ENCODE measurements around the gene STK32C.

STK32C gene

DNA sequence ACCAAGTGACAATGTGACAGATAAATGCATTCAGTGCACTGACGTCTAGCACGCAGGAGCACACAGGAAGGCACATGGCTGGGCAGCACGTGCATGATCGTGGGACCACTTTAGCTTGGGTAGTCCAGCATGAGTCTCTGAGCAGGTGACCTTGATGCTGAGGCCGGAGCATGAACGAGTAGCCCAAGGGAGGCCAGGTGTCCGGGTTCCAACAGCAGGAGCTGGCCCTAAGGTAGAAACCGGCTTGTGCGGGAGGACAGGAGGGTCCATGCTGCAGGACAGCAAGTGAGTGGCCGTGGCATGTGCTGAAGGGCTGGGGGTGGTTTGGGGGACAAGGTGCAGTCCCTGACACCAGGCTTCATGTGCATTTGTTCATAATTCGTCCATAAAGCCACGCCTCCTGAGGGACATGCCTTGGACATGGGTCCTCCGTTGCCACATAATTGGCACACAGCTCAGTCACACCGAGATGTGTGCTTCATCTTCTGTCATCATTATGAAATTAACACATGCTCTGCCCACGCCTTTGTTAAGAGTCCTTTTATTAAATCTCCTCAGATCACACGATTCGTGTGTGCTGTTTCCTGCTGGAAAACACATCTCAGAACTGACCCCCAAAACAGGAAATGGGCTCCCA, 3.1 kb upstream of the STK32C start:
- H3K9me3 ChIP-seq (ENCODE audit: control insufficient read depth in 2 of 2, low read length in 2 of 2) = peaks cover 0 to 2% of the 10 kb centered on the region in 2 donors
- no peak overlapping the region for H3K9ac ChIP-seq (ENCODE audit: low read depth in 1 of 2, low read length in 2 of 2)
- H3K4me1 ChIP-seq (ENCODE audit: control insufficient read depth in 2 of 2, insufficient read depth in 2 of 2, low read length in 2 of 2) = peaks cover 4 to 9% of the 10 kb centered on the region in 2 donors
- no peak overlapping the region for H3K4me3 ChIP-seq (ENCODE audit: low read length in 2 of 2)
- H3K27ac ChIP-seq (ENCODE audit: low read depth in 2 of 2, low read length in 2 of 2) = no peak overlapping the region
- no peaks in the 10 kb centered on the region for H3K36me3 ChIP-seq (ENCODE audit: control insufficient read depth in 2 of 2, insufficient read depth in 2 of 2, low read length in 2 of 2)
- peaks cover 0 to 9% of the 10 kb centered on the region in 2 donors for H3K27me3 ChIP-seq (ENCODE audit: control insufficient read depth in 2 of 2, insufficient read depth in 2 of 2, low read length in 2 of 2)

- peaks cover 4 to 9% of the 10 kb centered on the region in 2 donors for H3K4me1 ChIP-seq (ENCODE audit: control insufficient read depth in 2 of 2, insufficient read depth in 2 of 2, low read length in 2 of 2)
- no peak overlapping the region for H3K27ac ChIP-seq (ENCODE audit: low read depth in 2 of 2, low read length in 2 of 2)
- no peak overlapping the region for H3K9ac ChIP-seq (ENCODE audit: low read depth in 1 of 2, low read length in 2 of 2)
- H3K36me3 ChIP-seq (ENCODE audit: control insufficient read depth in 2 of 2, insufficient read depth in 2 of 2, low read length in 2 of 2) = no peaks in the 10 kb centered on the region
- H3K27me3 ChIP-seq (ENCODE audit: control insufficient read depth in 2 of 2, insufficient read depth in 2 of 2, low read length in 2 of 2) = peaks cover 0 to 13% of the 10 kb centered on the region in 2 donors
- H3K9me3 ChIP-seq (ENCODE audit: control insufficient read depth in 2 of 2, low read length in 2 of 2) = peaks cover 0 to 2% of the 10 kb centered on the region in 2 donors
- H3K4me3 ChIP-seq (ENCODE audit: low read length in 2 of 2) = no peak overlapping the region
Measured at GRCh38 chr10:132309879-132310591, 2.3 kb upstream of the STK32C start.

GRCh38 chr10:132309471-132309865, 1.7 kb upstream of the STK32C start:
- H3K9me3 ChIP-seq (ENCODE audit: control insufficient read depth in 2 of 2, low read length in 2 of 2) = peaks cover 0 to 2% of the 10 kb centered on the region in 2 donors
- no peak overlapping the region for H3K27ac ChIP-seq (ENCODE audit: low read depth in 2 of 2, low read length in 2 of 2)
- no peak overlapping the region for H3K9ac ChIP-seq (ENCODE audit: low read depth in 1 of 2, low read length in 2 of 2)
- no peak overlapping the region for H3K4me3 ChIP-seq (ENCODE audit: low read length in 2 of 2)
- peaks cover 0 to 13% of the 10 kb centered on the region in 2 donors for H3K27me3 ChIP-seq (ENCODE audit: control insufficient read depth in 2 of 2, insufficient read depth in 2 of 2, low read length in 2 of 2)
- peaks cover 4 to 9% of the 10 kb centered on the region in 2 donors for H3K4me1 ChIP-seq (ENCODE audit: control insufficient read depth in 2 of 2, insufficient read depth in 2 of 2, low read length in 2 of 2)
- no peaks in the 10 kb centered on the region for H3K36me3 ChIP-seq (ENCODE audit: control insufficient read depth in 2 of 2, insufficient read depth in 2 of 2, low read length in 2 of 2)

GRCh38 chr10:132308587-132309470, 1.1 kb upstream of the STK32C start:
- peaks cover 0 to under 1% of the 10 kb centered on the region in 2 donors for H3K9me3 ChIP-seq (ENCODE audit: control insufficient read depth in 2 of 2, low read length in 2 of 2)
- H3K36me3 ChIP-seq (ENCODE audit: control insufficient read depth in 2 of 2, insufficient read depth in 2 of 2, low read length in 2 of 2) = no peaks in the 10 kb centered on the region
- peaks cover 0 to 10% of the 10 kb centered on the region in 2 donors for H3K27me3 ChIP-seq (ENCODE audit: control insufficient read depth in 2 of 2, insufficient read depth in 2 of 2, low read length in 2 of 2)
- H3K4me3 ChIP-seq (ENCODE audit: low read length in 2 of 2) = peak overlapping the region; percentile 72 to 89
- peaks cover 4 to 9% of the 10 kb centered on the region in 2 donors for H3K4me1 ChIP-seq (ENCODE audit: control insufficient read depth in 2 of 2, insufficient read depth in 2 of 2, low read length in 2 of 2)
- peak overlapping the region in 1 of 2 donors; percentile 11 for H3K27ac ChIP-seq (ENCODE audit: low read depth in 2 of 2, low read length in 2 of 2)
- H3K9ac ChIP-seq (ENCODE audit: low read depth in 1 of 2, low read length in 2 of 2) = peak overlapping the region; percentile 24 to 70

DNA sequence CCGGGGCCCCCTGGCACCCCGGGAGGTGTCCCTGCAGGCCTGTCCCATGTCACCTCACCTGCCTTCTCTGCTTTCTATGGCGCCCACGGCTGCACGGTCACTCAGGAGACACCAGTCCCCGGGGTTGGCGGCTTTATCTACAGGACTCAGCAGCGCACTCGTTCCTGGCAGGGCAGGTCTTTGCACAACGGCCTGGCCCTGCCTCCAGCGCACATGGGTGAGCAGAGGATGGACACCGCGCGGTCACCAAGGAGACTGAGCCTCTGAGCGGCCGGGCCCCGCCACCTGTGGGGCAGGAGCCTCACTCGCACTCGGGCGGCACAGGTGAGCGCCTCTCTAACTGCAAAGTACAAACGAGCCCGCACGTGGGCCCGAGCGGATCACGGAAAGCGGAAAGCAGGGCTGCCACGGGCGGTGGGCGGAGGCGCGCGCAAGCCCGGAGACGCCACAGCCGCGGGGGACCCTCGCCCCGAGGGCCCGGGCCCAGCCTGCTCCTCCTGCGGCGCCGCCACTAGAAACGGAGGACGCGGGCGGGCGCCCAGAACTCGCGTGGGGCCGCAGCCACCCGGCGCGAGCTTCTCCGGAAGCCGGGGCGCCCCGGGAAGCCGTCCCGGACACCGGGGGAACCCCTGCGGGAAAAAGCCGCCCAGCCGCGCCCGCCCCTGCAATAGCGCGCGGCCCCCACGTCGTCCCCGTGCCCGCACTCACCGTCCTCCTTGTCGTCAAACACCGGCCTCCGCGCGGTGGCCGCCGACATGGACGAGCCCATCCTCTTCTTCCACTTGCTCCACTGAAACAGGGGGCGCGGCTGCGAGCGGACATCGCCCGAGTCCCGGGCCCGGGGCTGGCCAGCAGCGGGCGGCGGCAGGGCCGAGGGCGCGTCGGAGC, 642 bp downstream of the STK32C start:
- H3K4me1 ChIP-seq (ENCODE audit: control insufficient read depth in 2 of 2, insufficient read depth in 2 of 2, low read length in 2 of 2) = peaks cover 4 to 9% of the 10 kb centered on the region in 2 donors
- H3K9ac ChIP-seq (ENCODE audit: low read depth in 1 of 2, low read length in 2 of 2) = peak overlapping the region in 1 of 2 donors; percentile 44
- peaks cover 0 to 10% of the 10 kb centered on the region in 2 donors for H3K27me3 ChIP-seq (ENCODE audit: control insufficient read depth in 2 of 2, insufficient read depth in 2 of 2, low read length in 2 of 2)
- H3K4me3 ChIP-seq (ENCODE audit: low read length in 2 of 2) = peak overlapping the region; percentile 44 to 47
- H3K27ac ChIP-seq (ENCODE audit: low read depth in 2 of 2, low read length in 2 of 2) = no peak overlapping the region
- H3K36me3 ChIP-seq (ENCODE audit: control insufficient read depth in 2 of 2, insufficient read depth in 2 of 2, low read length in 2 of 2) = no peaks in the 10 kb centered on the region
- H3K9me3 ChIP-seq (ENCODE audit: control insufficient read depth in 2 of 2, low read length in 2 of 2) = no peaks in the 10 kb centered on the region

DNA sequence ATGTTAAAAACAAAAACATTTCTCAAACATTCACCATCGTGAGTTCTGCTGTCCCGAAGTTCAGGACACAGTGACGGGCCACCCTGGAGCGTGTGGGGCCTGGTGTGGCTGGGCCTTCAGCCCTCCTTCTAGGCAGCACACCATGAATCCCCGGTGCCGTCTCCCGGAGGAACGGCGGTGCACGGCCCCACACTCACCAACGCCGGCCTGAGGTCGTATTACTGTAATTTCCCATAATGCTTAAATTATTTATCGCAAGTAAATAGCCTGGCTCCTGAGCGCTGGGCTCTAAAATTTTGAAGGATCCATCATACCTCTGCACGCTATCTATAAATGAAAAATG, 1.4 kb downstream of the STK32C start:
- no peak overlapping the region for H3K4me3 ChIP-seq (ENCODE audit: low read length in 2 of 2)
- H3K9ac ChIP-seq (ENCODE audit: low read depth in 1 of 2, low read length in 2 of 2) = no peak overlapping the region
- no peaks in the 10 kb centered on the region for H3K9me3 ChIP-seq (ENCODE audit: control insufficient read depth in 2 of 2, low read length in 2 of 2)
- H3K4me1 ChIP-seq (ENCODE audit: control insufficient read depth in 2 of 2, insufficient read depth in 2 of 2, low read length in 2 of 2) = peaks cover 4 to 9% of the 10 kb centered on the region in 2 donors
- no peaks in the 10 kb centered on the region for H3K36me3 ChIP-seq (ENCODE audit: control insufficient read depth in 2 of 2, insufficient read depth in 2 of 2, low read length in 2 of 2)
- H3K27ac ChIP-seq (ENCODE audit: low read depth in 2 of 2, low read length in 2 of 2) = no peak overlapping the region
- peaks cover 0 to 10% of the 10 kb centered on the region in 2 donors for H3K27me3 ChIP-seq (ENCODE audit: control insufficient read depth in 2 of 2, insufficient read depth in 2 of 2, low read length in 2 of 2)

GRCh38 chr10:132305654-132306342, 2.0 kb downstream of the STK32C start:
- no peaks in the 10 kb centered on the region for H3K36me3 ChIP-seq (ENCODE audit: control insufficient read depth in 2 of 2, insufficient read depth in 2 of 2, low read length in 2 of 2)
- H3K27ac ChIP-seq (ENCODE audit: low read depth in 2 of 2, low read length in 2 of 2) = no peak overlapping the region
- peaks cover 4 to 9% of the 10 kb centered on the region in 2 donors for H3K4me1 ChIP-seq (ENCODE audit: control insufficient read depth in 2 of 2, insufficient read depth in 2 of 2, low read length in 2 of 2)
- H3K9ac ChIP-seq (ENCODE audit: low read depth in 1 of 2, low read length in 2 of 2) = no peak overlapping the region
- no peaks in the 10 kb centered on the region for H3K9me3 ChIP-seq (ENCODE audit: control insufficient read depth in 2 of 2, low read length in 2 of 2)
- H3K4me3 ChIP-seq (ENCODE audit: low read length in 2 of 2) = no peak overlapping the region
- peaks cover 0 to 10% of the 10 kb centered on the region in 2 donors for H3K27me3 ChIP-seq (ENCODE audit: control insufficient read depth in 2 of 2, insufficient read depth in 2 of 2, low read length in 2 of 2)

GRCh38 chr10:132304756-132305509, 2.8 kb downstream of the STK32C start:
- H3K27me3 ChIP-seq (ENCODE audit: control insufficient read depth in 2 of 2, insufficient read depth in 2 of 2, low read length in 2 of 2) = peaks cover 0 to 10% of the 10 kb centered on the region in 2 donors
- H3K27ac ChIP-seq (ENCODE audit: low read depth in 2 of 2, low read length in 2 of 2) = no peak overlapping the region
- peaks cover 4 to 9% of the 10 kb centered on the region in 2 donors for H3K4me1 ChIP-seq (ENCODE audit: control insufficient read depth in 2 of 2, insufficient read depth in 2 of 2, low read length in 2 of 2)
- no peak overlapping the region for H3K4me3 ChIP-seq (ENCODE audit: low read length in 2 of 2)
- no peaks in the 10 kb centered on the region for H3K36me3 ChIP-seq (ENCODE audit: control insufficient read depth in 2 of 2, insufficient read depth in 2 of 2, low read length in 2 of 2)
- H3K9ac ChIP-seq (ENCODE audit: low read depth in 1 of 2, low read length in 2 of 2) = no peak overlapping the region
- no peaks in the 10 kb centered on the region for H3K9me3 ChIP-seq (ENCODE audit: control insufficient read depth in 2 of 2, low read length in 2 of 2)

All from mucosa of rectum (tissue), 2 donors.